DOHH2 (cell line): ENCODE results near the gene PROM2.

Experiments used
- H3F3A ChIP-seq: fragments of 200-600 bp; sonication (generic), shearing (Covaris generic); 2 replicates; pipeline ENCODE4 v1.6.0; 2016; ENCODE audit warnings: antibody characterized with exemption, mild to moderate bottlenecking; ENCODE audit not compliant: control insufficient read depth, insufficient read depth
- H3K27ac ChIP-seq: fragments of 200-600 bp; sonication (generic); 2 replicates; pipeline ENCODE4 v1.5.1; 2014; ENCODE audit warnings: low read depth, mild to moderate bottlenecking, low read length, moderate library complexity
- H3K27me3 ChIP-seq: fragments of 200-600 bp; sonication (generic); 2 replicates; pipeline ENCODE4 v1.6.1; 2014; ENCODE audit warnings: mild to moderate bottlenecking, low read length, mixed read lengths; ENCODE audit not compliant: control insufficient read depth
- H3K36me3 ChIP-seq: fragments of 200-600 bp; sonication (generic); 2 replicates; pipeline ENCODE4 v1.6.1; 2014; ENCODE audit warnings: mild to moderate bottlenecking, low read length, moderate library complexity, mixed read lengths; ENCODE audit not compliant: control insufficient read depth
- H3K4me1 ChIP-seq: fragments of 200-600 bp; sonication (generic); 2 replicates; pipeline ENCODE4 v1.6.1; 2014; ENCODE audit warnings: mild to moderate bottlenecking, low read length, mixed read lengths; ENCODE audit not compliant: control insufficient read depth
- H3K4me2 ChIP-seq: fragments of 200-600 bp; sonication (generic); 2 replicates; pipeline ENCODE4 v1.6.0; 2014; ENCODE audit warnings: mild to moderate bottlenecking, low read length, moderate library complexity
- H3K4me3 ChIP-seq: fragments of 200-600 bp; sonication (generic); 2 replicates; pipeline ENCODE4 v1.5.1; 2014; ENCODE audit warnings: mild to moderate bottlenecking, low read length, mixed read lengths
- H3K79me2 ChIP-seq: fragments of 200-600 bp; sonication (generic); 2 replicates; pipeline ENCODE4 v1.6.1; 2014; ENCODE audit warnings: mild to moderate bottlenecking, low read length, mixed read lengths; ENCODE audit not compliant: control insufficient read depth
- H3K9me2 ChIP-seq: fragments of 200-600 bp; sonication (generic); replicated peaks from 2 replicates; pipeline ENCODE4 v1.6.1; 2014; ENCODE audit warnings: mild to moderate bottlenecking, low read length, mixed read lengths; ENCODE audit not compliant: control insufficient read depth
- H3K9me3 ChIP-seq: fragments of 200-600 bp; sonication (generic); 2 replicates; pipeline ENCODE4 v1.6.1; 2014; ENCODE audit warnings: antibody characterized with exemption, low read length, mixed read lengths; ENCODE audit not compliant: control insufficient read depth, insufficient read depth
- H4K20me1 ChIP-seq: fragments of 200-600 bp; sonication (generic); 2 replicates; pipeline ENCODE4 v1.6.0; 2014; ENCODE audit warnings: low read depth, mild to moderate bottlenecking, antibody characterized with exemption, low read length, moderate library complexity; ENCODE audit not compliant: control insufficient read depth, insufficient read depth
- EZH2phosphoT487 ChIP-seq: fragments of 200-600 bp; sonication (generic); IDR thresholded peaks from 2 replicates; pipeline ENCODE4 v1.6.1; 2017; ENCODE audit warnings: borderline replicate concordance, mild to moderate bottlenecking, antibody characterized with exemption, low read length, moderate library complexity, mixed read lengths
- TF ChIP-seq, protein P1 (sequence below): fragments of 200-600 bp; sonication (generic); IDR thresholded peaks from one replicate; pipeline ENCODE4 v1.5.1; 2014; ENCODE audit warnings: antibody characterized with exemption, mild to moderate bottlenecking, low read depth, low read length; ENCODE audit not compliant: poor library complexity, severe bottlenecking

The PROM2 gene

DNA sequence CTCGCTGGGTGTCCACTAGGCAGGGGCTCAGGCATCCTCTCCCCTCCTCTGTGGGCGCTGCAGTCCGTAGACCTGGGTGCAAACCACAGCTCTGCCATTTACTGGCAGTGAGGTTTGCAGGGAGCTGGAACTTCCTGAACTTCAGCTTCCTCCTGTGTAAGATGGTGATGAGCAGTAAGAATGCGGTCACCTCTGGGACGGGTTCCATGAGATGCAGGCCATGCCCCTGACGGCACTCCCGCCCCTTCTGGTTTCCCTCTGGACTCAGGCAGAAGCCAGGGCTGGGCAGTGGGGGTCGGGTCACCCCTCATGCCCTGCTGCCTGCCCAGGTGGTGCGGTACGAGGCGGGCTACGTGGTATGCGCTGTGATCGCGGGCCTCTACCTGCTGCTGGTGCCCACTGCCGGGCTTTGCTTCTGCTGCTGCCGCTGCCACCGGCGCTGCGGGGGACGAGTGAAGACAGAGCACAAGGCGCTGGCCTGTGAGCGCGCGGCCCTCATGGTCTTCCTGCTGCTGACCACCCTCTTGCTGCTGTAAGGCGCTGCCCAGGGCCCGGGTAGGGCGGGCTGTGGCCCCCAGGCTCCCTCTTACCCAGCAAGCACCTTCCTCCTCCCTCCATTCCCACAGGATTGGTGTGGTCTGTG, 1.5 kb downstream of the PROM2 start:
- H3K4me1 ChIP-seq: no peaks in the 10 kb centered on the region
- H3K4me3 ChIP-seq: no peak overlapping the region
- no peaks in the 10 kb centered on the region for H3K9me2 ChIP-seq
- no peaks in the 10 kb centered on the region for H3K9me3 ChIP-seq
- TF ChIP-seq EZH2phosphoT487: no peak
- TF ChIP-seq, protein P1, sequence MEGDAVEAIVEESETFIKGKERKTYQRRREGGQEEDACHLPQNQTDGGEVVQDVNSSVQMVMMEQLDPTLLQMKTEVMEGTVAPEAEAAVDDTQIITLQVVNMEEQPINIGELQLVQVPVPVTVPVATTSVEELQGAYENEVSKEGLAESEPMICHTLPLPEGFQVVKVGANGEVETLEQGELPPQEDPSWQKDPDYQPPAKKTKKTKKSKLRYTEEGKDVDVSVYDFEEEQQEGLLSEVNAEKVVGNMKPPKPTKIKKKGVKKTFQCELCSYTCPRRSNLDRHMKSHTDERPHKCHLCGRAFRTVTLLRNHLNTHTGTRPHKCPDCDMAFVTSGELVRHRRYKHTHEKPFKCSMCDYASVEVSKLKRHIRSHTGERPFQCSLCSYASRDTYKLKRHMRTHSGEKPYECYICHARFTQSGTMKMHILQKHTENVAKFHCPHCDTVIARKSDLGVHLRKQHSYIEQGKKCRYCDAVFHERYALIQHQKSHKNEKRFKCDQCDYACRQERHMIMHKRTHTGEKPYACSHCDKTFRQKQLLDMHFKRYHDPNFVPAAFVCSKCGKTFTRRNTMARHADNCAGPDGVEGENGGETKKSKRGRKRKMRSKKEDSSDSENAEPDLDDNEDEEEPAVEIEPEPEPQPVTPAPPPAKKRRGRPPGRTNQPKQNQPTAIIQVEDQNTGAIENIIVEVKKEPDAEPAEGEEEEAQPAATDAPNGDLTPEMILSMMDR: no peak
- no peak overlapping the region for H3K27ac ChIP-seq
- no peaks in the 10 kb centered on the region for H3K27me3 ChIP-seq
- H3K4me2 ChIP-seq: no peak overlapping the region
- H3F3A ChIP-seq: no peaks in the 10 kb centered on the region
- H3K36me3 ChIP-seq: no peaks in the 10 kb centered on the region
- no peaks in the 10 kb centered on the region for H3K79me2 ChIP-seq
- no peaks in the 10 kb centered on the region for H4K20me1 ChIP-seq

DNA sequence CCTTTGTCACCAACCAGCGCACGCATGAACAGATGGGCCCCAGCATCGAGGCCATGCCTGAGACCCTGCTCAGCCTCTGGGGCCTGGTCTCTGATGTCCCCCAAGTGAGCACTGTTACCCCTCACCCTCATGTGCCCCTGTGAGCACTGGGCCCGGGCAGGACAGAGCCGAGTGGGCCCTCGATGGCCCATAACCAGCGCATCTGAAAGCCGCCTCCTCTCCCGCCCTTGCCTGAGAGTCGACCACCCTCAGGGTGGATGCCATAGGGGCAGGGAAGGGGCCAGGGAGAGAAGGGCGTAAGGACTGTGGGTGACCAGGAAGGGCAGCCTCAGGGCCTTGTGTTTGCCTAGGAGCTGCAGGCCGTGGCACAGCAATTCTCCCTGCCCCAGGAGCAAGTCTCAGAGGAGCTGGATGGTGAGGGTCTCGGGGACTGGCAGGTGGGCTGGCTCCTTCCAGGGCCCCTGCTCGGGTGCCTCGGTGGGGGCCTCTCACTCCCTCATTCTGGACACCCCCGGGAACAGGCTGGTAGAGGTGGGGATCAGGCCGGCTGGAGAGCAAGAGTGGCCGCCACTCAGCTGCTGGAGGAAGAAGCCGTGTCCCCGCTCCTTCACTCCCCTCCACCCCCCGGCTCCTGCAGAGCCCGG, 2.1 kb downstream of the PROM2 start:
- H4K20me1 ChIP-seq: no peaks in the 10 kb centered on the region
- no peaks in the 10 kb centered on the region for H3K9me2 ChIP-seq
- no peaks in the 10 kb centered on the region for H3K79me2 ChIP-seq
- no peaks in the 10 kb centered on the region for H3K4me1 ChIP-seq
- TF ChIP-seq, protein P1: no peak
- TF ChIP-seq EZH2phosphoT487: no peak
- no peaks in the 10 kb centered on the region for H3K9me3 ChIP-seq
- no peaks in the 10 kb centered on the region for H3K27me3 ChIP-seq
- H3K36me3 ChIP-seq: no peaks in the 10 kb centered on the region
- no peak overlapping the region for H3K4me2 ChIP-seq
- H3K4me3 ChIP-seq: no peak overlapping the region
- no peaks in the 10 kb centered on the region for H3F3A ChIP-seq
- H3K27ac ChIP-seq: no peak overlapping the region

DNA sequence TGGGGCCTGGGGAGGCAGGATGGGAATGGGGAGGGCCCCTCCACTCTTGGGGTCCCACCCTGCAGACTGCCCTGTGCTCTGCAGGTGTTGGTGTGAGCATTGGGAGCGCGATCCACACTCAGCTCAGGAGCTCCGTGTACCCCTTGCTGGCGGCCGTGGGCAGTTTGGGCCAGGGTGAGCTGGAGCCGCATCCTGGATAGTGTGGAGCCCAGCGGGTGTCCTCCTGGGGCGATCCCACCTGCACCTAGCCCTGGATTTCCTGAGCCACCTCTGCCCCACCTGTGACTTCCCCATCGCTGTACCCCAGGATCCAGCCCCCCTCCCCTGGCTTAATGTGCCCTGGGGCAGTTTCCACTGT, 2.6 kb downstream of the PROM2 start:
- no peaks in the 10 kb centered on the region for H3K27me3 ChIP-seq
- no peaks in the 10 kb centered on the region for H3K9me3 ChIP-seq
- no peaks in the 10 kb centered on the region for H3K79me2 ChIP-seq
- no peaks in the 10 kb centered on the region for H3F3A ChIP-seq
- no peaks in the 10 kb centered on the region for H4K20me1 ChIP-seq
- no peak overlapping the region for H3K4me2 ChIP-seq
- H3K4me3 ChIP-seq: no peak overlapping the region
- no peaks in the 10 kb centered on the region for H3K36me3 ChIP-seq
- no peaks in the 10 kb centered on the region for H3K4me1 ChIP-seq
- TF ChIP-seq, protein P1: no peak
- TF ChIP-seq EZH2phosphoT487: no peak
- no peak overlapping the region for H3K27ac ChIP-seq
- no peaks in the 10 kb centered on the region for H3K9me2 ChIP-seq
